ENCODE measurements around the gene HSPA1L.
A peak's percentile ranks its signal among the peaks of the same experiment; 100 is the strongest.
"Not testable (repeated sequence)": the region's sequence is repeated elsewhere in the genome, so short reads cannot be mapped to it uniquely, and the experiment has no call there.

Gene HSPA1L

GRCh38 chr6:31815025-31815838 is at the start of gene HSPA1L, which contains the start of gene HSPA1A:
TSS of gene HSPA1L (minus strand) at chr6:31815283. CDS start at chr6:31811972, 3,311 bp downstream.
TSS of gene HSPA1A (plus strand) at chr6:31815543. CDS start at chr6:31815757, 214 bp downstream.
- peak; percentile 67 to 88 for DNase-seq

DNA sequence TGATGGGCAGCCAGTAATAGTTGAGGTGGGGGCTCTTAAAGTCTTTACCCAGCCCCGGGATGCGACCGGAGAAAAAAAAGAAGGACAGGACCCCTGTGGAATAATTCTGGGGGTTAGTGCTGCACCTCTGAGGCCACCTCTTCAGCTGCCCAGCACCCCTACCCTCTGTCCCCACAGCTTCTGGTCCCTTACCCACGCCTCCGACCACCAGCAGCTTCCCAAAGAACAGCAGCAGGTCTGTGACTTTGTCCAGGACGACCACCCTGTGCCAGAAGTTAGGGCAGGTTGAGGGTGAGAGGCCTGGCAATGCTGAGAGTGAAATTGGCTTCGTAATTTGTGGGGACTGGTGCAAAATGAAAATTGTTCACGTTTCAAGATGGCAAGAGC is 49.7 kb upstream of the HSPA1L start:
- DNase-seq = no peak

GRCh38 chr6:31864123-31864562 is 49.1 kb upstream of the HSPA1L start:
- DNase-seq = not testable (repeated sequence)

DNA sequence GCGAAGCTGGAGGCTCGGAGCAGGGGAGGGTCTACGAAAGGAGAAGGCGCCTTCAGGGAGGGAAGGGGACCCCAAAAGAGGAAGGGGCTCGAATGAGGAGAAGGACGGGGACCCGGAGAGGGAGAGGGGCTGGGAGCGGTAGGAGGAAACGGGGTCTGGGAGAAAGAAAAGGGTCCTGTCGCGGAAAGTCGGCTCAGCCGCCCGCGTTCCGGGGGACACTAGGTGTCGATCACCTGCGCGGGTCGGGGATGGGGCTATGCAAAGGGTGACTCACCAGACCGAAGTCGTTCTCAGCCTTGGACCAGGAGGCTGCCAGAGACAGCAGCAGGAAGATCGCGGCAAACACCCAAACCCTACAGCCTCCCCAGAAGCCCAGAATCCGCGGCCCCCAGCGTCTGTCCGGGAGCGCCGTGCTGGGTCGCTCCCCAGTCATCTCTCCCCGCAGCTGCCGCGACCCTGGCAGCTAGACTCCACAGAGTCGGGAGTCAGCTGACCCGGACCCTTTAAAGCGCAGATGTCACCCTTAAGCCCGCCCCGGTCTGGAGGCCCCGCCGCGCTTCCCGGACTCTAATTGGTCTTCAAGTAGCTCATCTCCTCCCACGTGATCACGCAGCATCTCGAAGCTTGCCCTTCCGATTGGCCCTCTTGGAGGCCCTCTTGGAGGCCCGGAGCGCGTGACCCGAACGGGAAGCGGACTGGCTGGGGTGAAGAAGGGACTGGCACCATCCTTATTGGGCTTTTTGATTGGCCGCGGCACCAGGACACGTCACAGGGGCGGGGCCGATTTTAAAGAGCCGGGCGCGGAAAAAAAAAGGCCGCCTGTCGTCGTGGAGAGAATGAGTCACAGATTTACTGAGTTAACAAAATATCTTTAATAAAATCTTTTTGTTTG is 47.5 kb upstream of the HSPA1L start, which contains the start of gene NEU1:
NEU1 (minus strand) TSS at position 478 of the 892 bp plus-strand sequence; CDS start at position 433, 45 bp downstream.
- DNase-seq = peak; percentile 100

- no peak for DNase-seq
Observed at GRCh38 chr6:31861919-31862343, 46.8 kb upstream of the HSPA1L start.

DNA sequence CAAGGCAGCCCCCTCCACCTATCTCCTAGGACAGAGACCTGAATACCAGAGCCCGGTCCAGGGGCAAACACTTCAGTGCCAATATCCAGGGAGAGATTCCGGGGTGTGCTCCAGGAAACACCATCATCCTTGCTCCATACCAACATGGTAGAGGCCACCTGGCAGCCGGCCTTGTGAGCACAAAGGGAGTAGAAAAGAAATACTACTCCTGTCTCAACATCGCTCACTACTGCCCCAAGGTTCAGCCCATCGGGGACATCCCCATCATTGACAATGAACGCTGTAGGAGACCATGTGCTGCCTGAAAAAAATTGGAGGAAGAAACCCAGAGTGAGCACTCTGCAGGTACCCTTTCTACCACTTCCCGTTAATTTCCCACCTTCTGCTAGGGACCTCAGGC is 46.1 kb upstream of the HSPA1L start:
- no peak for DNase-seq

GRCh38 chr6:31860349-31860748 is 45.3 kb upstream of the HSPA1L start:
- DNase-seq = no peak

DNA sequence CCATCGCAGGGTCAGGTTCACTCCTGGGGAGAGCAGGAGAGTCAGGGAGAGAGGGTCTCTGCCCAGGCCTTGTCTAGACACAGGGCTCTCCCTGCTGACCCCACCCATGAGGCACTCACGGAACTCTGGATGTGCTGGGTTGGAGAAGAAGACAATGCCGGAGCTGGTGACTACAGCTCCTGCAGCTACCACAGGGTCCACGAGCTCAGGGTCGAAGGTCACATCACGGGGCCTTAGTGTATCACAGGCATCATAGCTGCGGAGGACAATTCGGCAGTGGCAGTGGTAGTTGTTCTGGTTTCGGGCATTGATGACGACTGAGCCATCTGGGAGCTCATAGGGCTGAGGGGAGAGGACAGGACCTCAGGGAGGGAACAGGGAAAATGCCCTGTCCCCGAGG is 44.8 kb upstream of the HSPA1L start:
- DNase-seq = no peak

- DNase-seq = no peak
Observed at GRCh38 chr6:31858707-31859106, 43.6 kb upstream of the HSPA1L start.

- DNase-seq = not testable (repeated sequence)
Observed at GRCh38 chr6:31857774-31858173, 42.7 kb upstream of the HSPA1L start.

- not testable (repeated sequence) for DNase-seq
Observed at GRCh38 chr6:31851980-31852718, 37.1 kb upstream of the HSPA1L start.

DNA sequence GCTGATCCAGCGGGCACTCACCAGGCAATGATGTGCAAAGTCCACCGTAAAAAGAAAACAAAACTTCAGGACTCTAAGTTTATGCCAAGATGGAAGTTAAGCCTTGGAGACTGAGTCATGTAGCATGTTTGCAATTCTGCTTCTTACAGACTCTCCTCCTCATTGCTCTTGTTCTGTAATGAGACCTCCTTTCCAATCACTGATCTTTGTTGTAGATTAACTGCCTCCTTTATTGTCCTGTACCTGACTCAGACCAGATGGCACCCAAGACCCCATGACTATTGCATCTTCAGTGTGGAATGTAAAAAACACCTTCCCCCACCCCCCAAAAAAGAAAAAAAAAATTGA is 36.4 kb upstream of the HSPA1L start:
- DNase-seq = no peak

DNA sequence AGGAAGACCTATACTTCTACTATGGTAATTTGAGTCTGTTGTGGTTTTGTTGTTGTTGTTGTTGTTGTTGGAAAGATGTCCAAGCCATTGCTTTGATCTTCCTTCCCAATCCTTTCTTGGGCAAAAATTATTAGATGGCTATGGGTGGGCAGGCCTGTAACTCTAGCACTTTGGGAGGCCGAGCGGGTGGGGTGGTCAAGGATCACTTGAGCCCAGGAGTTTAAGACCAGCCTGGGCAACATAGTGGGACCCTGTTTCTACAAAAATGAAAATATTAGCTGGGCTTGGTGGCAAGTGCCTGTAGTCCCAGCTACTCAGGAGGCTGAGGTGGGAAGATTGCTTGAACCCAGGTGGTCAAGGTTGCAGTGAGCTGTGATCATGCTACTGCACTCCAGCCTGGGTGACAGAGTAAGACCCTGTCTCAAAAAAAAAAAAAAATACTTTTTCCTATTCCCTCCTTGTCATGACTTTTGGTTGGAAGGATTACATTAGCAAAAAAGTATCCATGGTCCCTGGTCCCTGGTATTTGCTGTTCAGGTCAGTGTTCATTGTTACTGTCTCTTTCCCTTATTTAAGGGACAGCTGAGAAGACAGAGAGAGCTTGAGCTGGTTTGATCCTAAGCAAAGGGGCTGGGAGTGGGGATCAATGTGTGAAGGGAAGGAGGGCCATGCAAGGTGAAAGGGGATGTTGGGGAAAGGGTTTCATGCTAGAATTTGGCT is 35.8 kb upstream of the HSPA1L start:
- no peak for DNase-seq

- DNase-seq = no peak
Observed at GRCh38 chr6:31847276-31847978, 32.3 kb upstream of the HSPA1L start.

GRCh38 chr6:31844507-31844906 is 29.4 kb upstream of the HSPA1L start:
- DNase-seq = no peak

DNA sequence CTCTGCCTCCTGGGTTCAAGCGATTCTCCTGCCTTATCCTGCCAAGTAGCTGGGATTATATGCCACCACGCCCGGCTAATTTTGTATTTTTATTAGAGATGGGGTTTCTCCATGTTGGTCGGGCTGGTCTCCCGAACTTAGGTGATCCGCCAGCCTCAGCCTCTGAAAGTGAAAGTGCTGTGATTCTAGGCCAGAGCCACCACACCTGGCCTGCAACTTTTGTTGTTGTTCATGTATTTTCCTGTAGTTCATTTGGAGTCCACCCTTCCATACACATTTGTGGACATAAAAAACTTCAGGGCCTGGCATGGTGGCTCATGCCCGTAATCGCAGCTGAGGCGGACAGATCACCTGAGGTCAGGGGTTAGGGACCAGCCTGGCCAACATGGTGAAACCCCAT is 27.0 kb upstream of the HSPA1L start:
- no peak for DNase-seq

GRCh38 chr6:31839779-31840126 is 24.7 kb upstream of the HSPA1L start:
- not testable (repeated sequence) for DNase-seq

- DNase-seq = no peak
Observed at GRCh38 chr6:31838968-31839367, 23.9 kb upstream of the HSPA1L start.

GRCh38 chr6:31838114-31838553 is 23.1 kb upstream of the HSPA1L start:
- DNase-seq = not testable (repeated sequence)

GRCh38 chr6:31837369-31838113 is 22.5 kb upstream of the HSPA1L start:
- DNase-seq = no peak

Data from cerebellar nuclear complex (tissue), 1 donor.